ENCODE data around the gene NFKB2.

- no peak for TF ChIP-seq CTCF (IDR thresholded peaks at IDR 0.05; ENCODE audit: low read length)
- no peak for TF ChIP-seq EZH2 (IDR thresholded peaks at IDR 0.05; ENCODE audit: borderline replicate concordance, low read length)
Observed at GRCh38 chr10:102396730-102397151, 1.2 kb downstream of the NFKB2 start.

All from OCI-LY1 (cell line).